ENCODE results near the gene CALML3.

The CALML3 gene

DNA sequence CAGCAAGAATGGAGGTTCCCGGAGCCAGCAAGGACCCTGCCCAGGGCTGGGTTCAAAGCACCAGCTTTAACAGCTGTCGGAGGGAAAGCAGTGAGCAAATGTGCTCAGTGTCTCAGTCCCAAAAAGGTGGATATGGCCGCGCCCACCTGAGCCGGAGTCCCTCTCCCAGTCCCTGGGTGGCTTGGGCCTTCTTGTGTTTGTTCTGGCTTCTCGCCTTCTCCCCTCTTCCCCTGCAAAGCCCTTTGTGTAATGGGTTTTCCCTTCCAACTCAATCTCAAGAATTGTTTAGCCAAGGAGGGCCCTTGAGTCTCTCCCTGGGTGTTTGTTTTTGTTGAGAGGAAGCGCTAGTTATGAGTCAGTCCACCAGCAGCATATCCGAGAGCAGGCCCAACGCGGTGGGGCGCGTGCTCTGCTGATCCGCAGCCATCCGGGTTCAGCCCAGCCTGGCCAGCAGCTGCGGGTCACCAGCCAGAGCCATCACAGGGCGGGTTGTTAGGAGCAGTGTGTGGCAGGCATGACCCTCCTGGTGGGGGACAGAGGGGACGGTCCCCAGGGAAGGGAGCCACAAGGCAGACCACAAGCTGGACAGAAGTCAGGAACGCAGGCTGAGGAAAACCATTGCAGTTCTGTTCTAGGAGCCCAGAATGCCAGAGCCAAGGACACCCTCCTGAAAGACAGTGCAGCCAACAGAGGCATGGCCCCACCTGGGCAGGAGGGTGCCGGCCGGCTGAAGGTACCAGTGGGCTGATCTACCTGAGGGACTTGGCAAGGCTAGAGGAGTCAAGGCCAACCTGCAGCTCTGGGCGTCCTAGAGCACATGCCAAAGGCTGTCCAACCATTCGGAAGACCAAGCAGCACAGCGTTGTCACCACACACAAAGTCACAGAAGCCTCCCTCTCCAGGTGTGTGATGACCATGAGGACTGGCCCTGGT is 21.3 kb downstream of the CALML3 start:
- peaks cover 8% of the 10 kb centered on the region for H3K27me3 Mint-ChIP-seq
- H3K4me3 Mint-ChIP-seq = no peak overlapping the region
- ATAC-seq (replicated peaks; ENCODE audit: extremely low read depth, poor library complexity, severe bottlenecking) (no peak), DNase-seq (ENCODE audit: low spot score in 2 of 2) (no peak)
- H3K36me3 Mint-ChIP-seq (ENCODE audit: insufficient read depth) = no peaks in the 10 kb centered on the region
- H3K9me3 Mint-ChIP-seq = peaks cover 7% of the 10 kb centered on the region
- H3K4me1 Mint-ChIP-seq = no peaks in the 10 kb centered on the region
- no peak overlapping the region for H3K27ac Mint-ChIP-seq (ENCODE audit: low read depth)

DNA sequence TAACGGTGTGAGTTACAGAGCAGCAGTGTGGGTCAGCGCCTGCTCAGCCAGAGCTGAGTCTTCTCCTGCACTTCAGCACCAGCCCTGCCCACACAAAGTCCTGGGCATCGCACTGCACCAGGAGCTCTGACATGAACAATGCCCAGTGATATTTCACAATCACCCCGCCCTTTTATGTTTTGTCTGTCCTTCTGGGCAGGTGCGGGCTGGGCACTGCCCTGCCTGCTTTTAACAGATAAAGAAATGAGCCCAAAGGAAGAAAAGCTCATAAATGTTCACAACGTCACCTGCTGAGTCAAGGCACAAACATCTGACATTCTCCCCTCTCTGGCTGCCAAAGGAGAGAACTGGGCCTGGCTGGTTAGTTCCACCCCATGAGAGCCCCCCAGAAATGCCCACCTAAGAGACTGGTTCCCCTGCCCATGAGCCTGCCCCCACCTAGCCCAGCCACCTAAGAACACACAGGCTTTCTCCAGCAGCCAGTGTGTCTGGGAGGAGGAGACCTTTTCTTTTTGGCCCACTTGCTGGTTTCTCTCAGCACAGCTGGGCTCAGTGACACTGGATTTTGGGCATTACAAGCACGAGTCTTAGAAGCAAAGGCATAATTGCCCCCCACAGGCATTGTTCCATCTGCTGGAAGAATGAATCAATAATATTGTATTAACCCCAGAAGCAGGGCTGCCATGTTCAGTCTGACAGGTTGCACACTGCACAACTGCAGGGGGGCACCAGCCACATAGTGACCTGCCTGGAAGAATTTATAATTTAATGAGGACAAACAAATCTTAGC is 22.3 kb downstream of the CALML3 start:
- Mint-ChIP-seq H3K27me3 (peaks cover 8% of the 10 kb centered on the region), H3K4me3 (no peak overlapping the region), H3K36me3 (ENCODE audit: insufficient read depth) (no peaks in the 10 kb centered on the region), H3K27ac (ENCODE audit: low read depth) (no peak overlapping the region), H3K9me3 (peaks cover 3% of the 10 kb centered on the region), H3K4me1 (peaks cover 5% of the 10 kb centered on the region)
- no peak for DNase-seq (ENCODE audit: low spot score in 2 of 2)
- no peak for ATAC-seq (replicated peaks; ENCODE audit: extremely low read depth, poor library complexity, severe bottlenecking)

- H3K36me3 Mint-ChIP-seq (ENCODE audit: insufficient read depth) = no peaks in the 10 kb centered on the region
- H3K4me1 Mint-ChIP-seq = peaks cover 10% of the 10 kb centered on the region
- H3K9me3 Mint-ChIP-seq = no peaks in the 10 kb centered on the region
- H3K27ac Mint-ChIP-seq (ENCODE audit: low read depth) = no peak overlapping the region
- DNase-seq (ENCODE audit: low spot score in 2 of 2) (no peak), ATAC-seq (replicated peaks; ENCODE audit: extremely low read depth, poor library complexity, severe bottlenecking) (no peak)
- peaks cover 8% of the 10 kb centered on the region for H3K27me3 Mint-ChIP-seq
- H3K4me3 Mint-ChIP-seq = no peak overlapping the region
Observed at GRCh38 chr10:5547681-5547930, 22.8 kb downstream of the CALML3 start.

DNA sequence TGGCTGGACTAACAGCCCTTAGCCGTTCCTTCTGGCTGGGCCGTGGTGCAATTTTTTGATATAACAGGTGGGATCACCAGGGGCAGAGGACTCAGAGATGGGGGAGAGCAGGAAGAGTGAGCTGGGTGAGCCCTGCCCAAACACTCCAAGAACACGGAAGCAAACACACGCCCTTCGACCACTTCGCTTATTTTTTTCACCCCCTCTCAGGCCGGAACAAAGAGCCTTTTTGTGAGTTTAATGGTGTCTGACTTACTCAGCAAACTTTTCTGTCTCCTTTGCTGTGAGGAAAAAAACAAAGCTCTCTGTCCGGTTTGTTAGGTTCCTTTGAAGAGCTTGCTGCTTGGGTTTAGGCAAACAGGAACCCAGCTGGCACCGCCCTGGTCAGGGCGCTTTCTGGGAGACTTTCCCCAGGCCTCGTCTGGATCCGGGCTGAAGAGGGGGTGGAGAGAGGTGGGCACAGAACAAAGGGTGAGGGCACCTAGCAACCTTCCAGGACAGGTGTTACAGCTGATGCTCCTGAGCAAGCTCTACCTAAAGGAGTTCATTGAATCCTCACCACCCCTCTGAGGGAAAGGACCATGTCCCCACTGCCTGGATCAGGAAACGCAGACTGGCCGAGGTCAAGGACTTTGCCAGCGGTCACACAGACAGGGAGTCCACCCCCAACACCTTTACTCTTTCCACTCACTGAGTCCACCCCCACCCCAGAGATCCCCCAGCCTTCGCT is 23.3 kb downstream of the CALML3 start:
- H3K4me1 Mint-ChIP-seq = peaks cover 15% of the 10 kb centered on the region
- no peak overlapping the region for H3K4me3 Mint-ChIP-seq
- DNase-seq (ENCODE audit: low spot score in 2 of 2) (no peak), ATAC-seq (replicated peaks; ENCODE audit: extremely low read depth, poor library complexity, severe bottlenecking) (no peak)
- no peaks in the 10 kb centered on the region for H3K9me3 Mint-ChIP-seq
- no peak overlapping the region for H3K27ac Mint-ChIP-seq (ENCODE audit: low read depth)
- H3K36me3 Mint-ChIP-seq (ENCODE audit: insufficient read depth) = no peaks in the 10 kb centered on the region
- peaks cover 13% of the 10 kb centered on the region for H3K27me3 Mint-ChIP-seq

DNA sequence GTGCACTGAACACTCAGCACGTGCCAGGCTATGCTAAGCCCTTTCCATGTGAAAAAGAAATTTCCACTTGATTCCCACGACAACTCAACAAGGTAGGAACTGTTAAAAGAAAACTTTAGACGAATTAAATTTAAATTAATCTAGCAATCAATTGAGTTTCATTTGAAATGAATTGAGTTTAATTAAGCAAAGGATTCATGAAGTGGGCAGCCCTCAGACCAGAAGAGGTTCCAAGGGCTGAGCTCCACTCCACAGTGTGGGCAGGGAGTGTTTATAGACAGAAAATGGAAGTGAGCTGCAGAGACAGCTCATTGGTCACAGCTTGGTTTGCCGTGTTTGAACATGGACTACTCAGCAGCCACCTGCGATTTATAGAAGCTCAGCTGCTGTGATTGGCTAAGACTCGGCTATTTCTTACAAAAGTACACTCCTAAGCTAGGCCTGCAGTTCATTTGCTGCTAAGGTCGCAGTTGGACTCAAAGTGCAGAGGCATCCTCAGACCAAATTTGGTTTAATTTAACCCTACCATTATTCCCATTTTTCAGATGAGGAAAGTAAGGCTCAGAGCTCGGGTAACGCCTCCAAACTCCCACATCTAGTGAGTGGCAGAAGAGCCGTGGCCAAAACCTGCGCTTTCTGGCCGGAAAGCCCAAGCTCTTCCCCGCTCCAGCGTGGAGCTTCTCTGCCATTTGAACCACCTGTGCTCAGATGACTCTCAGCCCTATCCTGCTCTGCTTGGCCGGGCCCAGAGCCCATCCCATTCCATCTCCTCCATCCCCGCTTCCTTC is 24.9 kb downstream of the CALML3 start:
- DNase-seq (ENCODE audit: low spot score in 2 of 2) = no peak
- Mint-ChIP-seq H3K27ac (ENCODE audit: low read depth) (no peak overlapping the region), H3K9me3 (no peaks in the 10 kb centered on the region), H3K27me3 (peaks cover 20% of the 10 kb centered on the region), H3K4me3 (no peak overlapping the region), H3K36me3 (ENCODE audit: insufficient read depth) (no peaks in the 10 kb centered on the region), H3K4me1 (peaks cover 19% of the 10 kb centered on the region)
- ATAC-seq (replicated peaks; ENCODE audit: extremely low read depth, poor library complexity, severe bottlenecking) = no peak

DNA sequence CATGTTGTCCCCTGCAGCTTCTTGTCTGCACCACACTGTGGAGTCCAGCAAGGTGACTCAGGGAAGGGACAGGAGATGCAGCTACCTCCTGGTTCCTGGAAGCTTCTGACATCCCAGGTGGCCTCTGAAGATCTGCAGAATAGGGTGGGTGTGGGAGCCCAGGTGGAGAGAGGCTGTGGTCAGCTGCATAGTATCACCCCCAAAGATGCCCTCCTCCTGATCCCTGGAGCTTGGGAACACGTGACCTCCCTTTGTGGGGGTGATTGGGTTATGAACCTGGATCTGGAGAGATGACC is 25.4 kb downstream of the CALML3 start:
- H3K27ac Mint-ChIP-seq (ENCODE audit: low read depth) = no peak overlapping the region
- H3K36me3 Mint-ChIP-seq (ENCODE audit: insufficient read depth) = no peaks in the 10 kb centered on the region
- no peaks in the 10 kb centered on the region for H3K9me3 Mint-ChIP-seq
- no peak for DNase-seq (ENCODE audit: low spot score in 2 of 2)
- no peak overlapping the region for H3K4me3 Mint-ChIP-seq
- peaks cover 19% of the 10 kb centered on the region for H3K4me1 Mint-ChIP-seq
- peaks cover 20% of the 10 kb centered on the region for H3K27me3 Mint-ChIP-seq
- no peak for ATAC-seq (replicated peaks; ENCODE audit: extremely low read depth, poor library complexity, severe bottlenecking)

- H3K9me3 Mint-ChIP-seq = no peaks in the 10 kb centered on the region
- no peaks in the 10 kb centered on the region for H3K36me3 Mint-ChIP-seq (ENCODE audit: insufficient read depth)
- peaks cover 19% of the 10 kb centered on the region for H3K4me1 Mint-ChIP-seq
- H3K27me3 Mint-ChIP-seq = peaks cover 20% of the 10 kb centered on the region
- H3K4me3 Mint-ChIP-seq = no peak overlapping the region
- ATAC-seq (replicated peaks; ENCODE audit: extremely low read depth, poor library complexity, severe bottlenecking) (no peak), DNase-seq (ENCODE audit: low spot score in 2 of 2) (no peak)
- no peak overlapping the region for H3K27ac Mint-ChIP-seq (ENCODE audit: low read depth)
Observed at GRCh38 chr10:5550621-5551530, 26.1 kb downstream of the CALML3 start.

DNA sequence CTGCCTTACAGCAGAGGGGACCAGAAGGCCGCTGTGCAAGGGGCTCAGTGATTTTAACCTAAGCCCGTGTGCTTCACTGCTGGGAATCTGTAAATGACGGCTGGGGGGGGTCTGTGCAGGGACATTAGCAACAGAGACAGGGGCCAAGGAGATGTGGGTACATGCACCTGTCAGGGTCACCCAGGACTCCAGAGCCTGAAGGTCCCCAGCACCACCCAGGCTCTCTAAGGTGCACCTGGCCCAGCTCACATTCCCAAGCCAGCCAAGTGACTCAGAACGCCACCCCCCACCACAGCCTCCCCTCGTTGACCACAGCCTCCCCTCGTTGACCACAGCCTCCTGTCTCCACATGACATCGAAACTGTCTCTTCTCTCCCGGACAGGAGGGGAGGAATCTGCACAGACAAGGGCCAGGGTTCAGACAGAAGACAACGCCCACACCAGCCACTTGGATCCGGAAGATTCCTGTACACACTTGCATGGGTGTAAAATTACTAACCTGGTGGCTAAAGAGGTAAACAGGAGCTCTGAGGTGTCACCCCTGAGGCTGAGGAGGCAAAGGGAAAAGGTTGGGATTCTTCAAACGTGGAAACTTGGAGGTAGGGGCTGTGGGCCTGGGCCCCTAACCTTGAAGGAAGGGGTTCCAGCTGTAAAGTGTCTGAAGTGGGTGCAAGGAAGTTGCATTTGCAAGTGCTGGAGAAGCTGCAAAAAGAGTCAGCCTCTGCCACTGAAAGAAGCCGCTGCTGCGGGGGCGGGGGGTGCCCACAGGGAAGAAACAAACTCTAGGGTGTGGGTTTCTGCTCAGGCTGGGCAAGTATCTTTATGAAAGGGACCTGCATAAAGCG is 27.0 kb downstream of the CALML3 start:
- Mint-ChIP-seq H3K4me1 (peaks cover 19% of the 10 kb centered on the region), H3K27ac (ENCODE audit: low read depth) (no peak overlapping the region), H3K27me3 (peaks cover 15% of the 10 kb centered on the region), H3K4me3 (no peak overlapping the region), H3K9me3 (no peaks in the 10 kb centered on the region), H3K36me3 (ENCODE audit: insufficient read depth) (no peaks in the 10 kb centered on the region)
- no peak for ATAC-seq (replicated peaks; ENCODE audit: extremely low read depth, poor library complexity, severe bottlenecking)
- DNase-seq (ENCODE audit: low spot score in 2 of 2) = no peak

GRCh38 chr10:5552376-5553321 is 27.9 kb downstream of the CALML3 start:
- peaks cover 19% of the 10 kb centered on the region for H3K4me1 Mint-ChIP-seq
- ATAC-seq (replicated peaks; ENCODE audit: extremely low read depth, poor library complexity, severe bottlenecking) (no peak), DNase-seq (ENCODE audit: low spot score in 2 of 2) (no peak)
- no peaks in the 10 kb centered on the region for H3K36me3 Mint-ChIP-seq (ENCODE audit: insufficient read depth)
- H3K27me3 Mint-ChIP-seq = peaks cover 12% of the 10 kb centered on the region
- H3K27ac Mint-ChIP-seq (ENCODE audit: low read depth) = no peak overlapping the region
- no peak overlapping the region for H3K4me3 Mint-ChIP-seq
- no peaks in the 10 kb centered on the region for H3K9me3 Mint-ChIP-seq

DNA sequence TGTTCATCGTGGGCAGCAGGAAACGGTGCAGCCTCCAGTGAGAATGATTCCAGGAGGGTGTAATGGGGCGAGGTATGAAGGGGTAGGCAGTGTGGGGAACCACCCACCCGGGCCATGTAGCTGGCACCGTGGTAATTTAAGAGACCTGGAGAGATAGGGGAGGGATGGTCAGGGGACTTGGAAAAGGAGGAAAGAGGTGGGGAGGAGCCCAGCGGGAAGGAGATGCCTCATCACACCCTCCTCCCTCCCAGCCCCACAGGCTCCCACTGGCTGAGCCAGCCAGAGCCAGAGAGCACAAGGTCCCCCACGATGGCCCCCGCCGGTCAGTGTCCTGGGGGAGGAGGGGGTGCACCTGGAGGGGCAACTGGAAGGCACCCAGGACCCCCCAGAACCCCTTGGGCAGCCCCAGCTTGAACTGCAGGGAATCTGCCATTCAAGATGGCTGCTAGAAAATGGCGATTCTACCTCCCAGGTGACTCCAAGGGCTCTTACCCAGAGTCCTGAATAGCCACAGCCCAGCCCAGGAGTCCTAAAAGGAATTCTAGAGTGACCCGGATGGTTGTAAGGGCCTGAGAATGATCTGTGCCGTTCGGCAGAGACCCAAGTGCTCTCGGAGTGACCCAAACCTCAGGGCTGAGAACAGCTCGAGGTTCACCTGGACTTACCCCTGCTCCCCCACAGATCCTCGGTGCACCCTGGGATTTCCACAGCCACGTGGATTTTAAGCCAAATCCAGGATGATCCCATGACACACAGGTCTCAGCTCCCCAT is 28.8 kb downstream of the CALML3 start:
- no peak overlapping the region for H3K27ac Mint-ChIP-seq (ENCODE audit: low read depth)
- DNase-seq (ENCODE audit: low spot score in 2 of 2) = no peak
- H3K9me3 Mint-ChIP-seq = no peaks in the 10 kb centered on the region
- H3K4me1 Mint-ChIP-seq = peaks cover 19% of the 10 kb centered on the region
- H3K4me3 Mint-ChIP-seq = no peak overlapping the region
- H3K27me3 Mint-ChIP-seq = peaks cover 12% of the 10 kb centered on the region
- no peak for ATAC-seq (replicated peaks; ENCODE audit: extremely low read depth, poor library complexity, severe bottlenecking)
- no peaks in the 10 kb centered on the region for H3K36me3 Mint-ChIP-seq (ENCODE audit: insufficient read depth)

Data from central memory CD8-positive, alpha-beta T cell (primary cell).